ENCODE results near the gene LHFPL2. TPM values are rescaled to one million over a fixed set of nuclear protein-coding genes. Genes with fewer than 3 reads are reported as not detected.
A peak's percentile ranks its signal among the peaks of the same experiment; 100 is the strongest.

LHFPL2 gene
- total and polyA plus RNA-seq, 2 experiments from 2014 or later, result 10.6 to 50.8 TPM

DNA sequence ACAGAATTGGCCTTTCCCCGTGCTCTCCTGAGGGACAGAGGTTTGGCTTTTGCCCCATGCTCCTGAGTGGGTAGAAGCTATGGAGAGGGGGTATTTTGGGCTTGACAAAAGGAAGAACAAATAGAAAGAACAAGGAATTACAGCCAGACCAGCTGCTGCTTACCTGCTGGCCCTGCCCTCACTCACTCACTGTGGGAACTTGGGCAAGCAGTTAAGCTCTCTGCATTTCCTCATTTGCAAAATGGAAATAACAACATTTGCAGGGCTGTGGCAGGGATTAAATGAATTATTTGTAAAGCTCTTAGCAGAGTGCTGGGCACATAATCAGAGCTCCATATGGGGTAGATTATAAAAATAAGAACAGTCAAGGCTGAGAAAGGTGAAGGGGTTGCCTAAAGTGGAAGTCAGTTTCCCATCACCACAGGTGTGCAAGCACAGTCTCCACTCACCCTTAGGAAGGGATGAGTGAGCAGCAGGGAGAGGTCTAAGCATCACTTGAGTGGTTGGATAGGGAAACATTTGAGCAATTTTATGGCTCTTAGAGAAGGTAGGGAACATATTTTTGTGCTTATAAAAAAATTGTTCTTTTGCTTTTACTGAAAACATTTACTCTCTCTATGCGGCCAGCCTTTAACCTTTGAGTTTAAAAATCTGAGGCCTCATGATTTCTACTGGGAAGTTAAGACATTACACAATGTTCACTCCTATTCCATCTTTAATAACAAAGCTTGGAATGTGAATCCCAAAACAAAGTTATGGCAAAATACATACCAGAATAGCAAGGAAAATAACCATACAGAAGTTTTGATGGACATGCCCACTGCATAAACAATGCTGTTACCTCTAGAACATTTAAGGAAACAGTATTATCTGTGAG is 42.8 kb upstream of the LHFPL2 start (continued):
- no peak for TF ChIP-seq ZNF462 (CRISPR knock-in tag; IDR thresholded peaks at IDR 0.05)

DNA sequence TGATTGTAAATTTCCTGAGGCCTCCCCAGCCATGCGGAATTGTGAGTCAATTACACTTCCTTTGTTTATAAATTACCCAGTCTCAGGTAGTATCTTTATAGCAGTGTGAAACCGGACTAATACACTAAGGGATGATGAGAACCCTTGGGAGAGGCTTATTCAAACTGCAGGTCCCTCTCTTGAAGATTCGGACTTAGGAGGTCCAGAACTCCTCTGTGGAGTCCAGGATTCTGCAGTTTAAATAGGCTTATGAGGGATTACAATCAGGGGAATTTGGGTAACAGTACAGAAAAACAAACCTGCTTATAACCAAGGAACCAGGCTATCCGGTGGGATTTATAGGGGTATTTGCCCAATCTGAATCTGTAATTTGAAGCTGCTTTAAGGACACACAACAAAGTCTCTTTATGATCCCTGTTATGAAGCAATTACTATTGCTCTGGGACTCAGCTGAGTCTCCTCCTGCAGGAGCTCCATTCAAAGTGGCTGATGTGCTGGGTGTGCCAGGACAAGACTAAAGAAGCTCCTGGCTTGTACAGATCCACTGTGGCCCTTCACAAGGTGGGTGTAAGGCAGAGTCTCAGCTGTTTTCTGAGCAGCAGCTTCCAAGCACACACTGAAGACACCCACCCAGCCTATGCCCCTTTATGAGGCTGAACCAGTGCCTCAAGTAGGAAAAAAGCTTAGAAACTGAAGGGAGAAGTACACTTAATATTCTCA is 41.8 kb upstream of the LHFPL2 start:
- H3F3A ChIP-seq (replicated peaks; ENCODE audit: low read depth), result no peaks in the 10 kb centered on the region
- H3K4me3 Mint-ChIP-seq, result no peak overlapping the region; the same call in 2 of the 3 replicates
- DNase-seq (ENCODE audit: low spot score) (no peak), ATAC-seq (peak; percentile 70)
- H3K4me1 Mint-ChIP-seq, result peaks cover 24% of the 10 kb centered on the region
- H3K36me3 Mint-ChIP-seq (ENCODE audit: low read depth), result peaks cover 11% of the 10 kb centered on the region
- H3K9me3 Mint-ChIP-seq, result peaks cover 28% of the 10 kb centered on the region
- H3K4me1 ChIP-seq (ENCODE audit: insufficient read depth), result peaks cover 17% of the 10 kb centered on the region
- peak overlapping the region; percentile 79 for H3K27ac ChIP-seq (ENCODE audit: low read depth)
- no peaks in the 10 kb centered on the region for H3K27me3 ChIP-seq (ENCODE audit: insufficient read depth)
- H3K4me2 ChIP-seq, result peak overlapping the region; percentile 28
- H3K9me2 ChIP-seq (ENCODE audit: insufficient read depth), result 0 out of 2 replicates have a peak, but pooled peaks cover 3% of the 10 kb centered on the region
- H3K27ac Mint-ChIP-seq, result peak overlapping the region; percentile 78
- 0 out of 2 replicates have a peak, but pooled peaks cover 2% of the 10 kb centered on the region for H3K36me3 ChIP-seq (ENCODE audit: insufficient read depth)
- H3K27me3 Mint-ChIP-seq (ENCODE audit: insufficient read depth, low read depth, poor library complexity), result peaks cover 4% of the 10 kb centered on the region
- no peaks in the 10 kb centered on the region for H4K20me1 ChIP-seq (replicated peaks; ENCODE audit: insufficient read depth)
- H3K4me3 ChIP-seq, result no peak overlapping the region
- H3K79me2 ChIP-seq (replicated peaks; ENCODE audit: insufficient read depth), result no peaks in the 10 kb centered on the region
- H2AFZ ChIP-seq, result peak overlapping the region; percentile 57
- TF ChIP-seq, protein P1, sequence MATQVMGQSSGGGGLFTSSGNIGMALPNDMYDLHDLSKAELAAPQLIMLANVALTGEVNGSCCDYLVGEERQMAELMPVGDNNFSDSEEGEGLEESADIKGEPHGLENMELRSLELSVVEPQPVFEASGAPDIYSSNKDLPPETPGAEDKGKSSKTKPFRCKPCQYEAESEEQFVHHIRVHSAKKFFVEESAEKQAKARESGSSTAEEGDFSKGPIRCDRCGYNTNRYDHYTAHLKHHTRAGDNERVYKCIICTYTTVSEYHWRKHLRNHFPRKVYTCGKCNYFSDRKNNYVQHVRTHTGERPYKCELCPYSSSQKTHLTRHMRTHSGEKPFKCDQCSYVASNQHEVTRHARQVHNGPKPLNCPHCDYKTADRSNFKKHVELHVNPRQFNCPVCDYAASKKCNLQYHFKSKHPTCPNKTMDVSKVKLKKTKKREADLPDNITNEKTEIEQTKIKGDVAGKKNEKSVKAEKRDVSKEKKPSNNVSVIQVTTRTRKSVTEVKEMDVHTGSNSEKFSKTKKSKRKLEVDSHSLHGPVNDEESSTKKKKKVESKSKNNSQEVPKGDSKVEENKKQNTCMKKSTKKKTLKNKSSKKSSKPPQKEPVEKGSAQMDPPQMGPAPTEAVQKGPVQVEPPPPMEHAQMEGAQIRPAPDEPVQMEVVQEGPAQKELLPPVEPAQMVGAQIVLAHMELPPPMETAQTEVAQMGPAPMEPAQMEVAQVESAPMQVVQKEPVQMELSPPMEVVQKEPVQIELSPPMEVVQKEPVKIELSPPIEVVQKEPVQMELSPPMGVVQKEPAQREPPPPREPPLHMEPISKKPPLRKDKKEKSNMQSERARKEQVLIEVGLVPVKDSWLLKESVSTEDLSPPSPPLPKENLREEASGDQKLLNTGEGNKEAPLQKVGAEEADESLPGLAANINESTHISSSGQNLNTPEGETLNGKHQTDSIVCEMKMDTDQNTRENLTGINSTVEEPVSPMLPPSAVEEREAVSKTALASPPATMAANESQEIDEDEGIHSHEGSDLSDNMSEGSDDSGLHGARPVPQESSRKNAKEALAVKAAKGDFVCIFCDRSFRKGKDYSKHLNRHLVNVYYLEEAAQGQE (IDR thresholded peaks at IDR 0.05; ENCODE audit: unreplicated experiment), result no peak
